IMR-90 (cell line): ENCODE data around the gene L1CAM. TPM values are rescaled to one million over a fixed set of nuclear protein-coding genes. Genes with fewer than 3 reads are reported as not detected.

Source experiments
- ATAC-seq: fragments of 200-7000 bp; cut with Tn5 transposase; 2 replicates; pipeline ENCODE4 v1.9.1; 2020; ENCODE audit warnings: low read depth, mild to moderate bottlenecking, moderate library complexity
- BruUV-seq: library from RNA; stranded (reverse); fragments of 400-500 nt; replicated peaks from 2 replicates; lab custom pipeline; 2021; lab: Mats Ljungman, UMichigan
- CTCF ChIA-PET: fragments of 300-600 bp; formaldehyde crosslinking; extraction: SDS; loops from one replicate; lab custom pipeline; 2021; ENCODE audit warnings: antibody characterized with exemption; lab: Yijun Ruan, JAX
- POLR2A ChIA-PET: fragments of 300-600 bp; sonication (Branson Sonifier 250); formaldehyde crosslinking; loops from one replicate; lab custom pipeline; 2022; ENCODE audit warnings: antibody characterized with exemption; ENCODE audit not compliant: unreplicated experiment; lab: Charles Lee
- DNase-seq: peaks from one replicate; pipeline ENCODE4 v3.0.0; 2013
- H2AFZ ChIP-seq: replicated peaks from 2 replicates; pipeline ENCODE3; 2013; ENCODE audit warnings: low read length, mild to moderate bottlenecking; ENCODE audit not compliant: poor library complexity
- H2AK5ac ChIP-seq: 2 replicates; pipeline ENCODE4 v1.6.1; 2013; ENCODE audit warnings: low read depth, low read length, inconsistent platforms
- H2AK9ac ChIP-seq: replicated peaks from 2 replicates; pipeline ENCODE3; 2013; ENCODE audit warnings: mild to moderate bottlenecking, low read depth, low read length, moderate library complexity; ENCODE audit not compliant: poor library complexity
- H2BK120ac ChIP-seq: 2 replicates; pipeline ENCODE4 v1.6.1; 2013; ENCODE audit warnings: low read depth, low read length, inconsistent platforms
- H2BK15ac ChIP-seq: 3 replicates; pipeline ENCODE4 v1.6.1; 2013; ENCODE audit warnings: low read depth, low read length, inconsistent platforms
- H2BK20ac ChIP-seq: 2 replicates; pipeline ENCODE4 v1.6.1; 2013; ENCODE audit warnings: low read depth, mild to moderate bottlenecking, inconsistent platforms, low read length, moderate library complexity
- H2BK5ac ChIP-seq: 2 replicates; pipeline ENCODE4 v1.6.1; 2013; ENCODE audit warnings: mild to moderate bottlenecking, low read depth, low read length, inconsistent platforms; ENCODE audit not compliant: poor library complexity, severe bottlenecking
- H3K14ac ChIP-seq: replicated peaks from 2 replicates; pipeline ENCODE4 v1.6.1; 2013; ENCODE audit warnings: low read depth, low read length, inconsistent platforms
- H3K18ac ChIP-seq: 2 replicates; pipeline ENCODE4 v1.6.1; 2013; ENCODE audit warnings: low read depth, low read length, control low read depth
- H3K23ac ChIP-seq: 2 replicates; pipeline ENCODE4 v1.6.1; 2013; ENCODE audit warnings: low read depth, low read length, inconsistent platforms
- H3K27ac ChIP-seq: 2 replicates; pipeline ENCODE4 v1.5.1; 2013; ENCODE audit warnings: mild to moderate bottlenecking, control low read depth, low read length; ENCODE audit not compliant: insufficient read depth
- H3K27me3 ChIP-seq: 2 replicates; pipeline ENCODE4 v1.6.1; 2013; ENCODE audit warnings: low read length; ENCODE audit not compliant: control insufficient read depth, insufficient read depth
- H3K36me3 ChIP-seq: 2 replicates; pipeline ENCODE4 v1.6.1; 2013; ENCODE audit warnings: low read length, mixed read lengths; ENCODE audit not compliant: control insufficient read depth, insufficient read depth
- H3K4ac ChIP-seq: 2 replicates; pipeline ENCODE4 v1.6.1; 2013; ENCODE audit warnings: low read depth, low read length, inconsistent platforms
- H3K4me1 ChIP-seq: 2 replicates; pipeline ENCODE4 v1.6.1; 2013; ENCODE audit warnings: low read length, mixed read lengths; ENCODE audit not compliant: control insufficient read depth, insufficient read depth
- H3K4me2 ChIP-seq: 2 replicates; pipeline ENCODE4 v1.6.1; 2013; ENCODE audit warnings: low read depth, mild to moderate bottlenecking, control low read depth, low read length, moderate library complexity
- H3K4me3 ChIP-seq: 2 replicates; pipeline ENCODE4 v1.5.1; 2013; ENCODE audit warnings: low read depth, mild to moderate bottlenecking, control low read depth, low read length, moderate library complexity; ENCODE audit not compliant: insufficient read depth
- H3K56ac ChIP-seq: 2 replicates; pipeline ENCODE4 v1.6.1; 2013; ENCODE audit warnings: low read length, inconsistent platforms; ENCODE audit not compliant: insufficient read depth; ENCODE audit errors: extremely low read depth
- H3K79me1 ChIP-seq, 2 experiments: 2 replicates each; pipeline ENCODE4 v1.6.1; 2013; ENCODE audit warnings: low read length in 2 of 2, inconsistent platforms in 1 of 2, low read depth in 1 of 2
- H3K9ac ChIP-seq: 2 replicates; pipeline ENCODE4 v1.6.1; 2013; ENCODE audit warnings: low read depth, low read length, control low read depth
- H3K9me1 ChIP-seq: 2 replicates; pipeline ENCODE4 v1.6.1; 2013; ENCODE audit warnings: low read length, inconsistent platforms; ENCODE audit not compliant: insufficient read depth
- H3K9me3 ChIP-seq: 2 replicates; pipeline ENCODE4 v1.6.1; 2013; ENCODE audit warnings: low read length; ENCODE audit not compliant: control insufficient read depth, insufficient read depth
- H4K20me1 ChIP-seq: 2 replicates; pipeline ENCODE4 v1.6.1; 2013; ENCODE audit warnings: low read length, inconsistent platforms; ENCODE audit not compliant: insufficient read depth
- H4K5ac ChIP-seq: 2 replicates; pipeline ENCODE4 v1.6.1; 2013; ENCODE audit warnings: mild to moderate bottlenecking, low read depth, low read length, control low read depth
- H4K8ac ChIP-seq, 2 experiments: 2 replicates each; pipeline ENCODE4 v1.6.1; 2013; ENCODE audit warnings: low read depth in 2 of 2, low read length in 2 of 2, control low read depth in 1 of 2, inconsistent platforms in 1 of 2
- H4K91ac ChIP-seq: 2 replicates; pipeline ENCODE4 v1.6.1; 2013; ENCODE audit warnings: low read depth, low read length, inconsistent platforms; ENCODE audit not compliant: insufficient read depth
- BHLHE40 ChIP-seq: fragments of 150-350 bp; IDR thresholded peaks from 2 replicates; pipeline ENCODE4 v1.6.1; 2016; ENCODE audit warnings: mild to moderate bottlenecking, low read depth, low read length
- CEBPB ChIP-seq: IDR thresholded peaks from 2 replicates; pipeline ENCODE4 v1.6.1; 2012; ENCODE audit warnings: low read depth, low read length, improper control_type of control experiment
- CHD1 ChIP-seq: IDR thresholded peaks from 2 replicates; pipeline ENCODE4 v1.6.1; 2012; ENCODE audit warnings: low read depth, low read length, improper control_type of control experiment
- FOS ChIP-seq: fragments of 150-350 bp; IDR thresholded peaks from 2 replicates; pipeline ENCODE4 v1.6.1; 2016; ENCODE audit warnings: low read depth, low read length
- MAFK ChIP-seq: IDR thresholded peaks from 2 replicates; pipeline ENCODE4 v1.6.1; 2012; ENCODE audit warnings: low read depth, low read length, improper control_type of control experiment
- MAZ ChIP-seq: IDR thresholded peaks from 2 replicates; pipeline ENCODE4 v1.6.1; 2012; ENCODE audit warnings: low read depth, mild to moderate bottlenecking, low read length, improper control_type of control experiment, moderate library complexity, borderline replicate concordance
- MXI1 ChIP-seq: IDR thresholded peaks from 2 replicates; pipeline ENCODE4 v1.6.1; 2012; ENCODE audit warnings: low read depth, mild to moderate bottlenecking, low read length, moderate library complexity, borderline replicate concordance
- NFE2L2 ChIP-seq: fragments of 150-350 bp; IDR thresholded peaks from 2 replicates; pipeline ENCODE4 v1.6.1; 2016; ENCODE audit warnings: low read depth, mild to moderate bottlenecking, low read length
- POLR2A ChIP-seq: IDR thresholded peaks from 2 replicates; pipeline ENCODE4 v1.6.1; 2012; ENCODE audit warnings: mild to moderate bottlenecking, low read depth, low read length
- RAD21 ChIP-seq: IDR thresholded peaks from 2 replicates; pipeline ENCODE4 v1.6.1; 2012; ENCODE audit warnings: low read length, improper control_type of control experiment
- RCOR1 ChIP-seq: IDR thresholded peaks from 2 replicates; pipeline ENCODE4 v1.6.1; 2012; ENCODE audit warnings: mild to moderate bottlenecking, low read length, improper control_type of control experiment; ENCODE audit not compliant: insufficient replicate concordance
- RFX5 ChIP-seq: IDR thresholded peaks from 2 replicates; pipeline ENCODE4 v1.8.0; 2012; ENCODE audit warnings: low read depth, mild to moderate bottlenecking, low read length, moderate library complexity
- SMC3 ChIP-seq: fragments of 150-350 bp; IDR thresholded peaks from 2 replicates; pipeline ENCODE4 v1.6.1; 2016; ENCODE audit warnings: low read depth, mild to moderate bottlenecking, antibody characterized with exemption, low read length, moderate library complexity
- WGBS, 2 experiments: methylation state at CpG; one replicate each; pipeline versions ENCODE4 v1.1.5 to v1.1.7; 2013; ENCODE audit warnings: missing lambda C conversion rate in 2 of 2; ENCODE audit not compliant: insufficient read length in 1 of 2; ENCODE audit errors: extremely low coverage in 2 of 2; 5-methylcytosine and 5-hydroxymethylcytosine counted together
- dilution Hi-C: fragments of 300-500 bp; cut with HindIII; formaldehyde crosslinking; loops from one replicate; pipeline ENCODE4 v1.14.3; 2018; ENCODE audit warnings: low sequenced_read_pairs; ENCODE audit not compliant: unreplicated experiment
- in situ Hi-C: fragments of 300-500 bp; cut with MboI; formaldehyde crosslinking; loops from 3 replicates; pipeline ENCODE4 v1.14.3; 2019; ENCODE audit warnings: low sequenced_read_pairs, inconsistent platforms, mixed read lengths
- intact Hi-C: fragments of 100-400 bp; cut with micrococcal nuclease; formaldehyde crosslinking; loops from 2 replicates; pipeline ENCODE4 v1.10.0; 2022
- polyA plus RNA-seq, 3 experiments: library from polyadenylated mRNA; depleted of rRNA; stranded (reverse); fragments of >200 nt; gene quantifications; 2 replicates each; pipeline ENCODE4 v1.2.3, GENCODE V29; 2012; ENCODE audit warnings: low replicate concordance in 1 of 3
- total RNA-seq: library from RNA; depleted of rRNA; stranded (reverse); fragments of >200 nt; gene quantifications from 2 replicates; pipeline ENCODE4 v1.2.3, GENCODE V29; 2012
- TF ChIP-seq, protein P1 (sequence below): fragments of 150-350 bp; IDR thresholded peaks from 2 replicates; pipeline ENCODE4 v1.6.1; 2016; ENCODE audit warnings: low read depth, mild to moderate bottlenecking, low read length, moderate library complexity, borderline replicate concordance
- TF ChIP-seq, protein P2 (sequence below): conservative IDR thresholded peaks from 2 replicates; pipeline ENCODE4 v1.5.1; 2012; ENCODE audit warnings: mild to moderate bottlenecking, low read depth, low read length, improper control_type of control experiment
- TF ChIP-seq, protein P3 (sequence below): fragments of 150-350 bp; IDR thresholded peaks from 2 replicates; pipeline ENCODE4 v1.6.1; 2017; ENCODE audit warnings: mild to moderate bottlenecking, antibody characterized with exemption, low read length, low read depth

Gene L1CAM
- total and polyA plus RNA-seq, 2 of the 4 experiments (the other 2 are of a cell fraction): 0.36 to 1.9 TPM

DNA sequence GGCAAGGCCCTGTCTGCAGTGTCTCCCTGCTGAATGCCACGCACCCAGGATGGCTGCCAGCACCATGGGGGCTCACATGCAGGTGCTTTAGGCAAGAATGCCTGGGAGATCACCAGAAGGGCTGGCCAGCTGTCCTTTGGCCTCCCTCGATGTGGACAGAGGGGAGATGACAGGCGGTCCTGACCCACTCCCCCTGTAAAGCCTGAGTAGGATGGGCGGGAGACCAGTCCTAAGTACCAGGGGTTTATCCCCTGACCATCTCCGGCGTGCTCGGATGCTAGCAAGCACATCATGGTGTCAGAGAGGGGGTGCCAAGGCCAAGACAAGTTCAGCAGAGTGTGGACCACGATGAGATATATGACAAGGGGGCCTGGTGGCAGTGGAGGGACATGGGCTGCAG is 60.9 kb downstream of the L1CAM start:
- WGBS, 2 experiments: no CpG with 5 or more reads among the region's 8 CpGs
- Histone ChIP-seq H3K56ac (no peak overlapping the region), H3K23ac (no peak overlapping the region), H2BK15ac (no peak overlapping the region), H4K20me1 (no peaks in the 10 kb centered on the region; the same call in 1 of the 2 replicates), H2BK5ac (no peak overlapping the region), H2BK120ac (no peak overlapping the region), H3K27me3 (peaks cover 43% of the 10 kb centered on the region), H3K79me1 (no peaks in the 10 kb centered on the region), H3K4me3 (no peak overlapping the region), H2AK9ac (no peak overlapping the region), H3K4me1 (no peaks in the 10 kb centered on the region), H3K14ac (no peak overlapping the region), H4K91ac (no peak overlapping the region), H3K4me2 (no peak overlapping the region), H3K9ac (no peak overlapping the region), H3K18ac (no peak overlapping the region), H4K8ac (no peak overlapping the region), H3K4ac (no peak overlapping the region), H3K9me3 (peaks cover 11% of the 10 kb centered on the region; the same call in 1 of the 2 replicates), H3K9me1 (no peaks in the 10 kb centered on the region), H3K27ac (no peak overlapping the region), H4K5ac (no peak overlapping the region), H3K36me3 (no peaks in the 10 kb centered on the region), H2AK5ac (no peak overlapping the region), H2AFZ (no peak overlapping the region), H2BK20ac (no peak overlapping the region)
- in situ Hi-C loops: no loop called here
- dilution Hi-C loops: no loop called here
- intact Hi-C loops: no loop called here
- no peak for ATAC-seq
- TF ChIP-seq MAFK (no peak), FOS (no peak), BHLHE40 (no peak), RAD21 (no peak), SMC3 (no peak), CEBPB (no peak), POLR2A (no peak), MAZ (no peak), RFX5 (no peak), RCOR1 (no peak), MXI1 (no peak), NFE2L2 (no peak), CHD1 (no peak)
- TF ChIP-seq, protein P1, sequence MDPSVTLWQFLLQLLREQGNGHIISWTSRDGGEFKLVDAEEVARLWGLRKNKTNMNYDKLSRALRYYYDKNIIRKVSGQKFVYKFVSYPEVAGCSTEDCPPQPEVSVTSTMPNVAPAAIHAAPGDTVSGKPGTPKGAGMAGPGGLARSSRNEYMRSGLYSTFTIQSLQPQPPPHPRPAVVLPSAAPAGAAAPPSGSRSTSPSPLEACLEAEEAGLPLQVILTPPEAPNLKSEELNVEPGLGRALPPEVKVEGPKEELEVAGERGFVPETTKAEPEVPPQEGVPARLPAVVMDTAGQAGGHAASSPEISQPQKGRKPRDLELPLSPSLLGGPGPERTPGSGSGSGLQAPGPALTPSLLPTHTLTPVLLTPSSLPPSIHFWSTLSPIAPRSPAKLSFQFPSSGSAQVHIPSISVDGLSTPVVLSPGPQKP: no peak
- TF ChIP-seq, protein P2, sequence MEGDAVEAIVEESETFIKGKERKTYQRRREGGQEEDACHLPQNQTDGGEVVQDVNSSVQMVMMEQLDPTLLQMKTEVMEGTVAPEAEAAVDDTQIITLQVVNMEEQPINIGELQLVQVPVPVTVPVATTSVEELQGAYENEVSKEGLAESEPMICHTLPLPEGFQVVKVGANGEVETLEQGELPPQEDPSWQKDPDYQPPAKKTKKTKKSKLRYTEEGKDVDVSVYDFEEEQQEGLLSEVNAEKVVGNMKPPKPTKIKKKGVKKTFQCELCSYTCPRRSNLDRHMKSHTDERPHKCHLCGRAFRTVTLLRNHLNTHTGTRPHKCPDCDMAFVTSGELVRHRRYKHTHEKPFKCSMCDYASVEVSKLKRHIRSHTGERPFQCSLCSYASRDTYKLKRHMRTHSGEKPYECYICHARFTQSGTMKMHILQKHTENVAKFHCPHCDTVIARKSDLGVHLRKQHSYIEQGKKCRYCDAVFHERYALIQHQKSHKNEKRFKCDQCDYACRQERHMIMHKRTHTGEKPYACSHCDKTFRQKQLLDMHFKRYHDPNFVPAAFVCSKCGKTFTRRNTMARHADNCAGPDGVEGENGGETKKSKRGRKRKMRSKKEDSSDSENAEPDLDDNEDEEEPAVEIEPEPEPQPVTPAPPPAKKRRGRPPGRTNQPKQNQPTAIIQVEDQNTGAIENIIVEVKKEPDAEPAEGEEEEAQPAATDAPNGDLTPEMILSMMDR: no peak
- TF ChIP-seq, protein P3, sequence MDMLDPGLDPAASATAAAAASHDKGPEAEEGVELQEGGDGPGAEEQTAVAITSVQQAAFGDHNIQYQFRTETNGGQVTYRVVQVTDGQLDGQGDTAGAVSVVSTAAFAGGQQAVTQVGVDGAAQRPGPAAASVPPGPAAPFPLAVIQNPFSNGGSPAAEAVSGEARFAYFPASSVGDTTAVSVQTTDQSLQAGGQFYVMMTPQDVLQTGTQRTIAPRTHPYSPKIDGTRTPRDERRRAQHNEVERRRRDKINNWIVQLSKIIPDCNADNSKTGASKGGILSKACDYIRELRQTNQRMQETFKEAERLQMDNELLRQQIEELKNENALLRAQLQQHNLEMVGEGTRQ: no peak
- no TSS peak for BruUV-seq
- ChIA-PET POLR2A (no interaction called here), CTCF (no interaction called here)
- DNase-seq: no peak
